HG03342 (cell line): ENCODE measurements around the gene GZMM.
"Not testable (repeated sequence)": the region's sequence is repeated elsewhere in the genome, so short reads cannot be mapped to it uniquely, and the experiment has no call there.

Experiments
- ATAC-seq: cut with Tn5 transposase; IDR thresholded peaks from one replicate; pipeline ENCODE4 v1.9.1; 2021; ENCODE audit warnings: mild to moderate bottlenecking, moderate library complexity; ENCODE audit not compliant: unreplicated experiment

Gene GZMM

DNA sequence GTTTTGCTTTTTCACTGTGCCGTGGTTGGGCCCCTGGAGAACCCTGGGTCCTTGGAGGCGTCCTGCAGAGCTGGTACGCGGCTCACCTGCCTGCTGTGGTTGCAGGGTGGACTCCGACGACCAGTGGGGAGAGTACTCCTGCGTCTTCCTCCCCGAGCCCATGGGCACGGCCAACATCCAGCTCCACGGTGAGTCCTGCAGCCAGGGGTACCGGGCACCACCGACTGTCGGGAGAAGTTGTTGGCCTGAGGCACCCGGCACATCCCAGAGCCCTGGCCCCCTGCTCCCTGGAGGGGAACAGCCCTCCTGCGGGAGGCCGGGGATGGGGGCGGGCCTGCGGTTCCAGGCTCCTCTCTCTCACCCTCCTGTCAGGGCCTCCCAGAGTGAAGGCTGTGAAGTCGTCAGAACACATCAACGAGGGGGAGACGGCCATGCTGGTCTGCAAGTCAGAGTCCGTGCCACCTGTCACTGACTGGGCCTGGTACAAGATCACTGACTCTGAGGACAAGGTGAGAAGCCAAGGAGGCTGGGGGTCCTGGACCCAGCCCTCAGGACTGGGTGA lies 36.5 kb downstream of the GZMM start:
- ATAC-seq = no peak

DNA sequence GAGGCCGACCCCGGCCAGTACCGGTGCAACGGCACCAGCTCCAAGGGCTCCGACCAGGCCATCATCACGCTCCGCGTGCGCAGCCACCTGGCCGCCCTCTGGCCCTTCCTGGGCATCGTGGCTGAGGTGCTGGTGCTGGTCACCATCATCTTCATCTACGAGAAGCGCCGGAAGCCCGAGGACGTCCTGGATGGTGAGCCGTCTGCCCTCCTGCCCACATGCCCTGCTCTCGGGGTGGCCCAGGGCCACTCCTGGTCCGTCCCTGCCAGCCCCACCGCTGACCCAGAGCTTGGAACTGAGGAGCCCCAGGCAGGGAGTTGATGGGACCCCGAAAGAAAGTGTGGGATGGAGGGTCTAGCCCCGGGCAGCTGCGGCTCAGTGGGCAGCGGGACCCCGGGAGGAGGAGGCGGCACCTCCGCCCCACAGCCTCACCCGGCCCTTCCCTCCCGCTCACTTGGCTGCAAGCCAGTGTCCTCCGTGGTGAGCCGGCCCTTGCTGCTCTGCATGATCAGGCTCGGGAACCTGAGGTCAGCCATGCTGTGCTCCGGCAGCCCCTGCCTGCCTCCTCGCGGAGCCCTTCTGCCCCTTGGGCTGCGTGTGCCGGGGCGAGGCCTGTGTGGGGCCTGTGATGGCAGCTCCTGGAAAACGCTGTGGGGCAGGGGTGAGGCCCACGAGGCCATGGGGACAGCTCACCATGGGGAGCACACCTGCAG lies 37.7 kb downstream of the GZMM start:
- no peak for ATAC-seq

DNA sequence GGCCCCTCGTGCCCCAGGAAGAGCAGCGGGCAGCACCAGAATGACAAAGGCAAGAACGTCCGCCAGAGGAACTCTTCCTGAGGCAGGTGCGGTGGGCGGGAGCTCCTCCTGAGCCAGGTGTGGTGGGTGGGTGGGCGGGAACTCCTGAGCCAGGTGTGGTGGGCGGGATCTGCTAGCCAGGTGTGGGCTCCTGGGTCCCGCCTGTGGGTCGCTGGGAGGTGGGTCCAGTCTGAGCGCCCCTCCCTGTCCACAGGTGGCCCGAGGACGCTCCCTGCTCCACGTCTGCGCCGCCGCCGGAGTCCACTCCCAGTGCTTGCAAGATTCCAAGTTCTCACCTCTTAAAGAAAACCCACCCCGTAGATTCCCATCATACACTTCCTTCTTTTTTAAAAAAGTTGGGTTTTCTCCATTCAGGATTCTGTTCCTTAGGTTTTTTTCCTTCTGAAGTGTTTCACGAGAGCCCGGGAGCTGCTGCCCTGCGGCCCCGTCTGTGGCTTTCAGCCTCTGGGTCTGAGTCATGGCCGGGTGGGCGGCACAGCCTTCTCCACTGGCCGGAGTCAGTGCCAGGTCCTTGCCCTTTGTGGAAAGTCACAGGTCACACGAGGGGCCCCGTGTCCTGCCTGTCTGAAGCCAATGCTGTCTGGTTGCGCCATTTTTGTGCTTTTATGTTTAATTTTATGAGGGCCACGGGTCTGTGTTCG lies 38.8 kb downstream of the GZMM start:
- no peak for ATAC-seq

DNA sequence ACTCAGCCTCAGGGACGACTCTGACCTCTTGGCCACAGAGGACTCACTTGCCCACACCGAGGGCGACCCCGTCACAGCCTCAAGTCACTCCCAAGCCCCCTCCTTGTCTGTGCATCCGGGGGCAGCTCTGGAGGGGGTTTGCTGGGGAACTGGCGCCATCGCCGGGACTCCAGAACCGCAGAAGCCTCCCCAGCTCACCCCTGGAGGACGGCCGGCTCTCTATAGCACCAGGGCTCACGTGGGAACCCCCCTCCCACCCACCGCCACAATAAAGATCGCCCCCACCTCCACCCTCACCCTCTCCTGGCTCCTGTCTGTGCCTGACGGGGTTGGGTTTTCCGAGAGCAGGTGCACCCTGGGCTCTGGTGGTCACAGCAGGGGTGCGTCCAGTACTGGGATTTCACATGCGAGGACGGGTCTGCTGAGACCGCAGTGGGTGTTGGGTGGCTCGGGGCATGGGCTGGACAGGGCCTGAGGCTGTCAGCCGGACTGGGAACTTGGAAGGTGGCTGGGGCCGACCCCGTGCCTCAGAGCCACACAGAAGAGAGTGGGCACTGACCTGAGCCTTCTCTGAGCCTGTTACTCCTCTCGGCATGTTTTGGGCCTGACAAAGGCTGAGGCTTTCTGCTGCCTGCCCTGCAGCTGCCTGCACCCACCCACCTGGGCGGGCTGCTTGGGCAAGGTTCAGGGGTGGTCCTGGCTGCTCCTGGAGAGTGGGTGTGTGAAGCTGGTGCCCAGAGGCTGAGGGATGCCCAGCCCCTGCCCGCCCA lies 39.5 kb downstream of the GZMM start:
- ATAC-seq = no peak

DNA sequence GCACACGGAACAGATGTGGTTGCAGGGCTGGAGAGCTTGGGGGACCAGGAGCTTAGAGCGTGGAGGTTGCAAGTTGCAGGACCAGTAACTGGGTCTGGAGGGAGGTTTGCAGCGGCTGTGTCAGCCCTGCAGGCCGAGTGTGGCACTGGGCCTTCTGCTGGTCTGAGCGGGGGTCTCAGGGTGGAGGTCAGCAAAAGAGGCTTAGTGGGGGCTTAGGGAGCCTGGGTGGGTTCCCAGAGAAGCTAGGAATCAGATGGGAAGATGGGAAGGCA lies 40.1 kb downstream of the GZMM start:
- ATAC-seq = no peak

DNA sequence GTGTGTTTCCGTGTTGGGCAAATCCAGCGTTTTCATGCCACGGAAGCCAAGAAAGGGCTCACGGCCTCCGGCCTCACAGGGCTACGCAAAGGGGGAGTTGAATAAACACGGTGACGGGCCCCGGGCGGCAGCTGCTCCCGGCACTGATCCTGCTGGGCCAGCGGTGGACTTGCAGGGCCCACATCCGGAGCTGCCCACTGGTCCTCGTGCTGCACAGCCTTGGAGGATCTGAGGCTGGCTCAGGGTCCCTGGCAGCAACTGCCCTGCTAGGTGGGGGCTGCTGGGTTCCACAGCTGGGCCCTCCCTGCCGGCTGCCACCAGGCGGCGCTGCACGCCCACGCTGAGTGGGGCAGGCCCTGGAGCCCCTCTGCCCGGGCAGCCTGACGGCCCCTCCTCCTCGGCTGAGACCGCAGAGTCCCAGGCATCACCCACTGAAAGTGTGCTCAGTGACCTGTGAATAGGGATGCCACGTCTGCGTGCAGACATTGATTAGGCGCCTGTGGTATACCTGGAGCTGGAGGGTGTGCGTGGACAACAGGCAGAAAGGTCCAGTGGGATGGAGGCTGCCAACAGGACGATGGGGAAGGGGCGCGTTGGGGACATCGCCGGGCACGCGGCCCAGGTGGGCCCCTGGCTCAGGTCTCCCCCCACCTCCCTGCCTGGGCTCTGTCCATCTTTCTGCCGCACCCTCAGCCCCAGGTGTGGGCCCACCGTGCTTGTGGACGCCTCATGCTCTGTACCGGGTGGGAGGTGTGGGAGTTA lies 40.6 kb downstream of the GZMM start:
- ATAC-seq = no peak

DNA sequence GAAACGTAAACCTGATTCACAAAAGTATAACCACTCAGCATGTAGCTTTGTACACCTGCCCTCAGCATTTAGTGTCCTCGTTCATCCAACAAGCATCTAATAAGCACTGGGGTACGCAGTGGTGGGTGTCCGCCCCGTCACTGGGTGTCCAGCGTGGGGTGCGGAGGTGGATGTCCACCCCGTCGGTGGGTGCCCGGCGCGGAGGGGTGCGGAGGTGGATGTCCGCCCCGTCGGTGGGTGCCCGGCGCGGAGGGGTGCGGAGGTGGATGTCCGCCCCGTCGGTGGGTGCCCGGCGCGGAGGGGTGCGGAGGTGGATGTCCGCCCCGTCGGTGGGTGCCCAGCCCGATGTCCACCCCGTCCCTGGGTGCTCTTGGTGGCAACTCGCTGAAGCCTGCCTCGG lies 41.3 kb downstream of the GZMM start:
- not testable (repeated sequence) for ATAC-seq

DNA sequence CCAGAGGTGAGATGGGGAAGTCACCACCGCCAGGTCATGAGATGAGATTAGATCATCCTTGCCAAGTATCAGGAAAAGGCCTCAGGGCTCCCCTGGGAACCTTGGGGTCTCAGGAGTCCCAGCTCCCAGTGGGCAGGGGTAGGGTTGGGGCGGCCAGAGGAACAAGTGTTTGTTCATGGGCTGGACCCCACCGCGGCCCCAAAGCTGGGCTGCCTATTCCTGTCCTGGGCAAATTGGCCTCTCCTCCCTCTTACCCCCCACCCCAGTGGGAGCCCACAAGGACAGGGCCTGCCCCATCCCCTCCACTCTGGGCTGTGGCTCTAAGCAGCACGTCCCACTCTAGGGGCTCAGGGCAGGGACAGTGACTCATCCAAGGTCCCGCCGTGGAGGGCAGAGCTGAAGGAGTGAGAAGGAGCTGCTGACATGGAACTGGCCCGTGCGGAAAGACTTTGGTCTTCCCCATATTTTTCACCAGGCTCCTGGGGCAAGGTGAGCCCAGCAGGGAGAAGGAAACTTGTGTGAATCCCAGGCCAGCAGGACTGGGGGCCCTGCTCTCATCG lies 41.8 kb downstream of the GZMM start:
- ATAC-seq = no peak

DNA sequence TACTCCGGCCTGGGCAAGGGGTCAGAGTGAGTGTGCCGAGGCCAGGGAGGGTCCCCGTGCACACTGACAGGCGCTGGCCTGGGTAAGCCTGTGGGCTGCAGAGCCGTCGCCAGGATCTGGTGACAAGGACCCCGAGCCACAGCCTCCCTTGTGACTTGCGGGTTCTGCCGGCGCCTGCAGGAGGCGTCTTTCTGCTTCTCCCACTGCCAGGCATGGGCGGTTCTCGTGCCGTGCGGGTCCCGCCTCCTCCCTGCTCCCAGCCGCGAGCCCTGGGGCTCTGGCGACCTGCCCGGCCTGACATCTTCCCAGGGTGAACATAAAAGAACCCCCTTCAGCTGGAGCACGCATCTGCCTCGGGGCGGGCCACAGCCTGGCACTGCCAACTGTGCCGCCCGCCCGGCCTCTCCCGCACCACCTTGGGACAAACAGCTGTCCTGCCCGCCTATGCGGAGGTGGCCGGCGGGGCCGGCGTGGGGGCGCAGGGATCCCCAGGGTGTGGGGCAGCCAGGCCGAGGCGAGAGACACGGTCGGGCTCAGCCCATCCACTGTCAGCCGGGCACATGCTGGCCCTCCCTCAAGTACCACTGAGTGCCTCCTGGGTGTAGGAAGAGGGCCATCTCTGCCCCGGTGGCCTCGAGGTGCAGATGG lies 44.4 kb downstream of the GZMM start:
- no peak for ATAC-seq

DNA sequence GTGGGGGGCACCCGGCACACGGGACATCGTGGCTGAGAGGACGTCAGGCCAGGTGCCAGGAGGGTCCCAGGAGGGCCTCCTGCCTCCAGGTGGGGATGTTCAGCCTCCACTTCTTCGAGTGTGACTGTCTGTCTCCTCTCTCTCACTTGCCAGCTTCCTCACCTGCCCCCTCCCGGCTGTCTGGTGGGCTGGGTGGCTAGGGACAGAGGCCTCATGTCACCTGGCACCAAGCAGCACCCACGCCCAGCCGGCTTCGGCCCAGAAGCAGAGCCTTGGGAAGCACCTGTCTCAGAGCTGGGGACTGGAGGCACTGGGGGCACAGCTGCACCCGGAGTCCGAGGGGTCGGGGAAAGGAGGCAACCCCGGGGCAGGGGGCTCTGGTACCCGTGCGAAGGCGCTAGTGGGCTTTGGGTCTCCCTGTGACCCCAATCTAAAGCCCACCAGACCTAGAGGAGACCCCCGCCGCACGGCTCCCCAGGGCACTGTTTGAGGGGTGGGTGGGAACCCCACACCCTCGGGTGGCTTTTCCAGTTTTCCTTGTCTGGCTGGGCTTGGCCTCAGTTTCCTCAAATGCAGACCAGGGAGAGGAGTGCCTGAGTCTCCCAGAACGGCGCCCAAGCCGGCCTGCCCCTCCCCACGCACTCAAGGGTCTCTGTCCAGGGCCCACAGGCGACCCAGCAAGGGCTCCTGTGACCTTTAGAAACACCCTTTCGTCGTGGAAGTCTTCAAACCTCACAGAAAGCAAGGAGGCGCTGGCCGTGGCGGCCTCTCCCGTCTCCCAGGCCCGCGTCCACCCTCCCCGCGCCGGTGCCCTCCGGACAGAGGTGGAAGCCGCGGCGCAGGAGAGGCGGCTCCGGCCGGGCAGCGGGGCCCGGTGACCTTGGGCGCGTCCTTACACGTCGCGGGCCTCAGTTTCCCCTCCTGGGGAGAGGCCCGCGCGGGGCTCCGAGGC lies 45.2 kb downstream of the GZMM start:
- ATAC-seq = no peak

DNA sequence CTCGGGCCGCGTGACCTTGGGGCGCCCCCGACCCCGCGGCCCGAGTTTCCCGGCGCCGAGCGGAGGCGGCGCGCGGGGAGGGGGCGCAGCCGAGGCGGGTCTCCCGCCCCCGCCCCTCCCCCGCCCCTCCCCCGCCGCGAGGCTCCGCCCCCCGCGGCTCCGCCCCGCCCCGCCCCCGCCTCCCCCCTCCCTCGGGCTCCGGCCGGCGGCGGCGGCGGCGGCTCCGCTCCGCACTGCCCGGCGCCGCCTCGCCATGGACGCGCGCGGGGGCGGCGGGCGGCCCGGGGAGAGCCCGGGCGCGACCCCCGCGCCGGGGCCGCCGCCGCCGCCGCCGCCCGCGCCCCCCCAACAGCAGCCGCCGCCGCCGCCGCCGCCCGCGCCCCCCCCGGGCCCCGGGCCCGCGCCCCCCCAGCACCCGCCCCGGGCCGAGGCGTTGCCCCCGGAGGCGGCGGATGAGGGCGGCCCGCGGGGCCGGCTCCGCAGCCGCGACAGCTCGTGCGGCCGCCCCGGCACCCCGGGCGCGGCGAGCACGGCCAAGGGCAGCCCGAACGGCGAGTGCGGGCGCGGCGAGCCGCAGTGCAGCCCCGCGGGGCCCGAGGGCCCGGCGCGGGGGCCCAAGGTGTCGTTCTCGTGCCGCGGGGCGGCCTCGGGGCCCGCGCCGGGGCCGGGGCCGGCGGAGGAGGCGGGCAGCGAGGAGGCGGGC lies 46.0 kb downstream of the GZMM start, which contains the start of gene HCN2:
TSS of gene HCN2 (plus strand) at position 189 of the 703 bp plus-strand sequence. CDS start at position 254, 65 bp downstream.
- ATAC-seq = no peak

DNA sequence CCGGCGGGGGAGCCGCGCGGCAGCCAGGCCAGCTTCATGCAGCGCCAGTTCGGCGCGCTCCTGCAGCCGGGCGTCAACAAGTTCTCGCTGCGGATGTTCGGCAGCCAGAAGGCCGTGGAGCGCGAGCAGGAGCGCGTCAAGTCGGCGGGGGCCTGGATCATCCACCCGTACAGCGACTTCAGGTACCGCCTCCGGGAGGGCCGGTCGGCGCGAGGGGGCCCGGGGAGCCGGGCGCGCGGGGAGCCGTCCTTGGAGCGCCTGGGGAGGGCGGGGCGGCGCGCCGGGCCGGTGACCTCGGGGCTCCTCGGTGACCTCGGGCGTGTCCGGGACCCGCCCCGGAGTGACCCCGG lies 46.5 kb downstream of the GZMM start:
- no peak for ATAC-seq

DNA sequence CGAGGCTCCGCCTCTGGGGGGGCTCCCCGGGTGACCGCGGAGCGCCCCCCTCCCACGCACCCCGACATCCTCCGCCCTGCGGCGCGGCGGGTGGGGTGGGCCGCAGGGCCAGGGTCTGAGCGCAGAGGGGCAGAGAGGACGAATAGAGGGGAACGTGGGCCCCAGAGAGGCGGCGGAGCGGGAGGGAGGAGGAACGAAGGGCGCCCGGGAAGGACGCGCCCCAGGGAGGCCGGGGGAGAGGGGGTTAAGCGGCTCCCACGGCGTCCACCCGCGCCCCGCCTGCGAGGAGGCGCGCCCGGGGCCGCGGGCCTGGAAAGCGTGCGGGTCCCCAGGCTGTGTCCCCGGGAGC lies 46.9 kb downstream of the GZMM start:
- no peak for ATAC-seq

DNA sequence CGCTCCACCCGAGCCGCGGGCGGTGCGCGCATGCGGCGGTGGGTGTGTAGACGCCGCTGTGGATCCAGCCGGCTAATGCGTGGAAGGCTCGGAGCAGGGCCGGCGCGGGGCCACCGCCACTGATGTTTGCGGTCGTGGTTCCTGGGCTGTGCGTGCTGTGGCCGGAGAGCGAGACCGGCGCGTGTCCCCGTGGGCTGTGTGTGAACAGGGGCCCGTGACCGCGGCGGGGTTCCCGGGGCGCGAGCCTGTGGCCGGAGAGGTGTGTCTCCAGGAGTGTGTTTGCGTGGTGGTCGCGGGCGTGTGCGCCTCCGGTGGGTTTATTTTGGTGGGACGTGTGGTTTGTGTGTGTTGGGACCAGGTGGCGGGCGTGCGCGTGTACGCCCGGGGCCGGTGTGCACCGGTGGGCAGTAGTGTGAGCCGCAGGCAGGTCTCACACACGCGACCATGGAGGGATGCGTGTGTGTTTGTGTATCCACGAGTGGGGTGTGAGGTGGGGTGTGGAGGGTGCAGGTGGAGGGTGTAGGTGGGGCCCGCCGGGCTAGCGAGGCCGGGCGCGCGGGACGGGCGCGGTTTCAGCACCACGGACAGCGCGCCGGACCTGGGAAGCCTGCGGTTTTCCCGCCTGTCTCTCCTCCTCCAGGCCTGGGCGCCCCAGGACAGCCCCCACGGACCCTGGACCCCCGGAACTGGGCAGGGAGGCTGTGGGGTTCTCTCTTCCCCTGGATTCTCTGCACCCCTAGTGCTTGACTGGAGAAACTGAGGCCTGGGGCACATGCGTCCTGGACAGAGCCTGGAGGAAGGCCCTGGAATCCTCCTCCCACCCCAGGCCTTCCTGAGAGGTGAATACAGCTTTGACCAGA lies 47.5 kb downstream of the GZMM start:
- ATAC-seq = no peak

DNA sequence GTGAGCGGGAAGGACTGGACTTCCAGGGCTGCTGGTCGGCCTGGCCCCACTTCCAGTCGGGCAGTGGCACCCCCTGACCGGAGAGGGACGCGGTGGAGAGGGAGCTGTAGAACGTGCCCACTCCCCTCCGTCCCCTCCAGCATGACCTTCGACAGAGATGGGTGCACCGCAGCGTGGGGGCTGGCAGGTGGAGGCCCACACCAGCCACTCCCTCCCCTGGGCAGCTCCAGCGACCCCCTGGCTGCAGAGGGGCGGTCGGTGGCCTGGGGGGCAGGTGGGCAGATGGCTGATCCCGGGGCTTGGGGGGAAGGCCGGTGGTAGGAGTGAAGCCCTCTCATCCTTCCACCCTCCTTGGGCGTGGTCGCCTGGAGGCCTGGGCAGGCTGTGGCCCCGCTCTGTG lies 48.2 kb downstream of the GZMM start:
- ATAC-seq = no peak

DNA sequence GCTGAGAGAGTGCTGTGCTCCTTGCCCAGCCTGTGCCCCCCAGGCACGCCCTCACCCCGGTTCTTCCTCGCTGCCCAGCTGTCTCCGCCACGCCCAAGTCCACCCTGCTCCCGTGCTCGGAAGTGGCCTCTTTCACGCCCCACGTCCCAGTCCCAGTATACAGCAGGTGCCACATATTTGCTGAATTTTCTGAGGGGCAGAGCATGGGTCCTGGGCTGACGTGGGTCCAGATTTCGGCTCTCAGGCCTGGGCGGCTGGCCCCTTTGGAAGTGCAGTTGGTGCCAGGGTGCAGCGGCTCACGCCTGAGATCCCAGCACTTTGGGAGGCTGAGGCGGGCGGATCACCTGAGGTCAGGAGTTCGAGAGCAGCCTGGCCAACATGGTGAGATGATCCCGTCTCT lies 49.2 kb downstream of the GZMM start:
- ATAC-seq = no peak

DNA sequence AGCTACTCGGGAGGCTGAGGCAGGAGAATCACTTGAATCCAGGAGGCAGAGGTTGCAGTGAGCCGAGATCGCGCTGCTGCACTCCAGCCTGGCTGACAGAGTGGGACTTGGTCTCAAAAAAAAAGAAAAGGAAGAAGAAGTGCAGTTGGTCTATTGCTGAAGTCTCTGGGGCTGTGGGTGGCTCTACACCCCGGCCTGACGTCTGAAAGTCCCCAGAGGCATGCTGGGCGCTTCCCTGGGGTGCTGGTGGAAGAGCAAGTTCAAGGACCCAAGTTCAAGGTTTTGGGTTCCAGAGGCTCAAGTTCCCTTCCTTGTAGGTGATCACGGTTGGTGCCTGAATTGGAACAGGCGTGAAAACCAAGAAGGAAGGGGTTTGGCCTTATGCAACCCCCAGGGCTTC lies 49.7 kb downstream of the GZMM start:
- no peak for ATAC-seq
